PC-9 (cell line): ENCODE results near the gene OR52N4. TPM values are rescaled to one million over a fixed set of nuclear protein-coding genes. Genes with fewer than 3 reads are reported as not detected.
"Not testable (repeated sequence)": the region's sequence is repeated elsewhere in the genome, so short reads cannot be mapped to it uniquely, and the experiment has no call there.

ENCODE experiments used
- BruUV-seq: library from RNA; stranded (reverse); fragments of 400-500 nt; replicated peaks from 2 replicates; lab custom pipeline; 2021; lab: Mats Ljungman, UMichigan
- CTCF ChIA-PET: fragments of 300-600 bp; sonication (Branson Sonifier 250); formaldehyde crosslinking; loops from one replicate; lab custom pipeline; 2022; ENCODE audit warnings: antibody characterized with exemption; lab: Charles Lee
- POLR2A ChIA-PET: fragments of 300-600 bp; sonication (Branson Sonifier 250); formaldehyde crosslinking; loops from one replicate; lab custom pipeline; 2022; ENCODE audit warnings: antibody characterized with exemption; ENCODE audit not compliant: unreplicated experiment; lab: Charles Lee
- DNase-seq, 2 experiments: peaks; one replicate each; pipeline versions ENCODE4 v3.0.0 to v3.0.0-alpha.2; 2015 to 2022; ENCODE audit warnings: mixed read lengths in 1 of 2
- H2AFZ ChIP-seq: fragments of 200-600 bp; sonication (generic); 2 replicates; pipeline ENCODE4 v1.8.1; 2017; ENCODE audit warnings: antibody characterized with exemption
- H3F3A ChIP-seq: fragments of 200-600 bp; sonication (generic); 2 replicates; pipeline ENCODE4 v1.8.1; 2017; ENCODE audit warnings: antibody characterized with exemption, mild to moderate bottlenecking, low read depth; ENCODE audit not compliant: insufficient read depth
- H3K27ac ChIP-seq: fragments of 200-600 bp; sonication (generic); 2 replicates; pipeline ENCODE4 v1.6.1; 2016; ENCODE audit warnings: mixed run types
- H3K27me3 ChIP-seq: fragments of 200-600 bp; sonication (generic); 2 replicates; pipeline ENCODE4 v1.6.1; 2016; ENCODE audit warnings: low read depth, mixed run types; ENCODE audit not compliant: insufficient read depth
- H3K36me3 ChIP-seq: fragments of 200-600 bp; sonication (generic); 2 replicates; pipeline ENCODE4 v1.6.1; 2016; ENCODE audit warnings: low read depth, mixed run types
- H3K4me1 ChIP-seq: fragments of 200-600 bp; sonication (generic); replicated peaks from 2 replicates; pipeline ENCODE4 v1.6.1; 2016; ENCODE audit warnings: mixed run types; ENCODE audit not compliant: insufficient read depth
- H3K4me2 ChIP-seq: fragments of 200-600 bp; sonication (generic); 2 replicates; pipeline ENCODE4 v1.6.1; 2017; ENCODE audit warnings: mixed run types
- H3K4me3 ChIP-seq: fragments of 200-600 bp; sonication (generic); 2 replicates; pipeline ENCODE4 v1.6.1; 2016; ENCODE audit warnings: mixed run types
- H3K79me2 ChIP-seq: fragments of 200-600 bp; sonication (generic); 2 replicates; pipeline ENCODE4 v1.6.1; 2017; ENCODE audit warnings: low read depth, mixed run types
- H3K9me2 ChIP-seq: fragments of 200-600 bp; sonication (generic); 2 replicates; pipeline ENCODE4 v1.8.1; 2017; ENCODE audit warnings: mild to moderate bottlenecking; ENCODE audit not compliant: insufficient read depth
- H3K9me3 ChIP-seq: fragments of 200-600 bp; sonication (generic); 2 replicates; pipeline ENCODE4 v1.8.1; 2016; ENCODE audit warnings: low read depth; ENCODE audit not compliant: insufficient read depth
- H4K20me1 ChIP-seq: fragments of 200-600 bp; sonication (generic); 2 replicates; pipeline ENCODE4 v1.8.1; 2017; ENCODE audit not compliant: insufficient read depth
- EZH2 ChIP-seq: fragments of 200-600 bp; sonication (generic); IDR thresholded peaks from 2 replicates; pipeline ENCODE4 v1.8.0; 2017; ENCODE audit warnings: antibody characterized with exemption, low read depth
- intact Hi-C: fragments of 100-400 bp; cut with micrococcal nuclease; formaldehyde crosslinking; loops from one replicate; pipeline ENCODE4 v1.10.0; 2022; ENCODE audit not compliant: unreplicated experiment
- total RNA-seq: library from RNA; stranded (reverse); gene quantifications from 2 replicates; pipeline ENCODE4 v1.2.3, GENCODE V29; 2021
- TF ChIP-seq, protein P1 (sequence below): fragments of 200-600 bp; sonication (generic); conservative IDR thresholded peaks from 2 replicates; pipeline ENCODE4 v1.6.1; 2017; ENCODE audit warnings: mixed run types, antibody characterized with exemption, mild to moderate bottlenecking, moderate library complexity

Gene OR52N4
- total RNA-seq, 1 experiment from 2014 or later = not detected

DNA sequence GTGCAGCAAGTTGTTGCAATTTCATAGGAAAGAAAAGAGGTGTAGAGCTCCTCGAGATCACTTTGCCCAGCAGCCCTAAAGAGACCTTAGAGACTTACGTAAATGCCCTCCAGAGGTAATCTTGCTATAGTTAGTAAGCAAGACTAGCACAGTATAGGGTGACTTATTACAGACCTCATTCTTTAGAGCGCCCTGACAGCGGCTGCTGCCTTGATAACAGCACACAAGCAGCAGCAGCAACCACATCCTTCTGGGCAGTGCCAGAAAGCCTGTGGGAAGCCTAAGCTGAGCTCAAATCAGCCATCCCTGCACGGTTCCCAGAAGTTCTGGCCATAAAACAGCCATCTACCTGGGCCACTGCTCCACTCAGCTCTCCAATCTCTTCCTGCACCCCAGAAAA, 40.3 kb upstream of the OR52N4 start:
- Histone ChIP-seq H3K4me2 (no peak overlapping the region), H3F3A (no peaks in the 10 kb centered on the region), H3K4me1 (no peaks in the 10 kb centered on the region), H3K27ac (no peak overlapping the region), H3K36me3 (no peaks in the 10 kb centered on the region), H2AFZ (no peak overlapping the region), H4K20me1 (no peaks in the 10 kb centered on the region), H3K9me2 (no peaks in the 10 kb centered on the region), H3K27me3 (no peaks in the 10 kb centered on the region; the same call in 1 of the 2 replicates), H3K4me3 (no peak overlapping the region), H3K79me2 (no peaks in the 10 kb centered on the region), H3K9me3 (no peaks in the 10 kb centered on the region)
- POLR2A ChIA-PET = interaction anchor here (0.6 kb wide), 1 partner anchor 100 kb away, joined by 4 read pairs; no protein-coding TSS in a partner anchor
- DNase-seq = no peak
- CTCF ChIA-PET = no interaction called here
- BruUV-seq = no TSS peak
- intact Hi-C loops = loop anchor here (2.0 kb wide), 1 partner anchor 237 kb away; no protein-coding TSS in a partner anchor
- TF ChIP-seq, protein P1, sequence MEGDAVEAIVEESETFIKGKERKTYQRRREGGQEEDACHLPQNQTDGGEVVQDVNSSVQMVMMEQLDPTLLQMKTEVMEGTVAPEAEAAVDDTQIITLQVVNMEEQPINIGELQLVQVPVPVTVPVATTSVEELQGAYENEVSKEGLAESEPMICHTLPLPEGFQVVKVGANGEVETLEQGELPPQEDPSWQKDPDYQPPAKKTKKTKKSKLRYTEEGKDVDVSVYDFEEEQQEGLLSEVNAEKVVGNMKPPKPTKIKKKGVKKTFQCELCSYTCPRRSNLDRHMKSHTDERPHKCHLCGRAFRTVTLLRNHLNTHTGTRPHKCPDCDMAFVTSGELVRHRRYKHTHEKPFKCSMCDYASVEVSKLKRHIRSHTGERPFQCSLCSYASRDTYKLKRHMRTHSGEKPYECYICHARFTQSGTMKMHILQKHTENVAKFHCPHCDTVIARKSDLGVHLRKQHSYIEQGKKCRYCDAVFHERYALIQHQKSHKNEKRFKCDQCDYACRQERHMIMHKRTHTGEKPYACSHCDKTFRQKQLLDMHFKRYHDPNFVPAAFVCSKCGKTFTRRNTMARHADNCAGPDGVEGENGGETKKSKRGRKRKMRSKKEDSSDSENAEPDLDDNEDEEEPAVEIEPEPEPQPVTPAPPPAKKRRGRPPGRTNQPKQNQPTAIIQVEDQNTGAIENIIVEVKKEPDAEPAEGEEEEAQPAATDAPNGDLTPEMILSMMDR = no peak
- TF ChIP-seq EZH2 = no peak

DNA sequence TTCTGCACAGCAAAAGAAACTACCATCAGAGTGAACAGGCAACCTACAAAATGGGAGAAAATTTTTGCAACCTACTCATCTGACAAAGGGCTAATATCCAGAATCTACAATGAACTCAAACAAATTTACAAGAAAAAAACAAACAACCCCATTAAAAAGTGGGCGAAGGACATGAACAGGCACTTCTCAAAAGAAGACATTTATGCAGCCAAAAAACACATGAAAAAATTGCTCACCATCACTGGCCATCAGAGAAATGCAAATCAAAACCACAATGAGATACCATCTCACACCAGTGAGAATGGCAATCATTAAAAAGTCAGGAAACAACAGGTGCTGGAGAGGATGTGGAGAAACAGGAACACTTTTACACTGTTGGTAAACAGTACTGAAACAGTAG, 37.5 kb upstream of the OR52N4 start:
- H3K4me1 ChIP-seq, H3K4me2 ChIP-seq, H2AFZ ChIP-seq, H3K36me3 ChIP-seq, H3K9me2 ChIP-seq, H3K4me3 ChIP-seq, H3K9me3 ChIP-seq, H3F3A ChIP-seq, H3K27me3 ChIP-seq, intact Hi-C loops, POLR2A ChIA-PET, H3K79me2 ChIP-seq, DNase-seq, BruUV-seq, H4K20me1 ChIP-seq, CTCF ChIA-PET, H3K27ac ChIP-seq: not testable (repeated sequence)

DNA sequence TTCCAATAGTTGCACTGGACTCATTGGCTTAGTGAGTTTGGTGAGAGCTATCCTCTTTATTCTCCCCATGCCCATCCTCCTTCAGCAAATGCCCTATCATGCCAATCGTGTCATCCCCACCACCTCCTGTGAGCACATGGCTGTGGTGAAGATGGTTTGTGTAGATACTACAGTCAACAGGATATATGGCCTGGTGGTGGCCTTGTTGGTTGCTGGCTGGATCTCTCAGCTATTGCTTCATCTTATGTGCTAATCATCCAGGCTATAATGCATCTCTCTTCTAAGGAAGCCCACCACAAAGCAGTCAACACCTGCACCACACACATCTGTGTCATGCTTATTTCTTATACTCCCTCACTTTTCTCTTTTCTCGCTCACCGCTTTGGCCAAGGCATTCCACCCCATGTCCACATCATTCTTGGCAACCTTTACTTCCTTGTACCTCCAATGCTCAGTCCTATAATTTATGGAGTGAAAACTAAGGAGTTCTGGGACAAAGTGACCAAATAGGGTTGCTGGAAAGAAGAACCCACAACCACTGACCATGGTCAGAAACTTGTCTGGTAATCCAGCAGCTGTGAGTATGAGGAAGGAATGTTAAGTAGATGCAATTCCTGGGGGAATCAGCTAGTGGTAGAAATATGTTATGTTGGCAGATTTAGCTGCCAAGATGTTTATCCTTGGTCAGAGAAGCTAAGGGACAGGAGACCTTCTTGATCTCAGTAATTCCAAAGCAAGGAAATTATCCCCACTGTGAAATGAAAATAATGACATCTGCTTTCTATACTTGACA, 34.1 kb upstream of the OR52N4 start:
- TF ChIP-seq, protein P1 = no peak
- TF ChIP-seq EZH2 = no peak
- CTCF ChIA-PET = no interaction called here

More for the DNA sequence above, 34.1 kb upstream of the OR52N4 start:
- no peaks in the 10 kb centered on the region; the same call in 1 of the 2 replicates for H3K27me3 ChIP-seq
- POLR2A ChIA-PET = no interaction called here
- BruUV-seq = no TSS peak
- H3K79me2 ChIP-seq = no peaks in the 10 kb centered on the region
- H3K4me2 ChIP-seq = no peak overlapping the region
- H3F3A ChIP-seq = no peaks in the 10 kb centered on the region
- no peak overlapping the region for H2AFZ ChIP-seq
- no peaks in the 10 kb centered on the region for H3K9me2 ChIP-seq
- H3K4me3 ChIP-seq = no peak overlapping the region
- no peaks in the 10 kb centered on the region for H4K20me1 ChIP-seq
- intact Hi-C loops = no loop called here
- H3K4me1 ChIP-seq = no peaks in the 10 kb centered on the region
- no peaks in the 10 kb centered on the region for H3K9me3 ChIP-seq
- H3K36me3 ChIP-seq = no peaks in the 10 kb centered on the region
- no peak for DNase-seq
- no peak overlapping the region for H3K27ac ChIP-seq
